Occipital lobe (tissue), 2 donors: ENCODE data around the gene EPHB1. TPM values are rescaled to one million over a fixed set of nuclear protein-coding genes. Genes with fewer than 3 reads are reported as not detected.

Experiments used
- DNase-seq: peaks from one replicate; lab custom pipeline; 2025; lab: John Stamatoyannopoulos, UW
- total RNA-seq: library from RNA; depleted of rRNA; stranded (reverse); fragments of >200 nt; gene quantifications from one replicate; pipeline ENCODE4 v1.2.3, GENCODE V29; 2014

The EPHB1 gene
- total RNA-seq, 1 donor from 2014 or later: 20.1 TPM

- no peak for DNase-seq
Measured at GRCh38 chr3:134908271-134908670, 113.2 kb downstream of the EPHB1 start.

- no peak for DNase-seq
Measured at GRCh38 chr3:134910026-134910425, 115.0 kb downstream of the EPHB1 start.

- no peak for DNase-seq
Measured at GRCh38 chr3:134911586-134912548, 116.8 kb downstream of the EPHB1 start.

- no peak for DNase-seq
Measured at GRCh38 chr3:134916276-134916961, 121.4 kb downstream of the EPHB1 start.

GRCh38 chr3:134917631-134918030 lies 122.6 kb downstream of the EPHB1 start:
- DNase-seq: no peak

GRCh38 chr3:134918441-134918840 lies 123.4 kb downstream of the EPHB1 start:
- no peak for DNase-seq

GRCh38 chr3:134922101-134922500 lies 127.0 kb downstream of the EPHB1 start:
- no peak for DNase-seq

GRCh38 chr3:134922866-134923265 lies 127.8 kb downstream of the EPHB1 start:
- no peak for DNase-seq

- DNase-seq: no peak
Measured at GRCh38 chr3:134923286-134923685, 128.2 kb downstream of the EPHB1 start.

- no peak for DNase-seq
Measured at GRCh38 chr3:134927599-134927998, 132.5 kb downstream of the EPHB1 start.

- no peak for DNase-seq
Measured at GRCh38 chr3:134928392-134928791, 133.3 kb downstream of the EPHB1 start.

- DNase-seq: no peak
Measured at GRCh38 chr3:134928819-134929218, 133.8 kb downstream of the EPHB1 start.

GRCh38 chr3:134929976-134930375 lies 134.9 kb downstream of the EPHB1 start:
- DNase-seq: no peak

GRCh38 chr3:134931045-134931785 lies 136.2 kb downstream of the EPHB1 start:
- DNase-seq: no peak

GRCh38 chr3:134932035-134932434 lies 137.0 kb downstream of the EPHB1 start:
- DNase-seq: no peak

GRCh38 chr3:134933997-134934396 lies 138.9 kb downstream of the EPHB1 start:
- DNase-seq: no peak

- no peak for DNase-seq
Measured at GRCh38 chr3:134934933-134935332, 139.9 kb downstream of the EPHB1 start.

GRCh38 chr3:134937256-134938028 lies 142.4 kb downstream of the EPHB1 start:
- DNase-seq: no peak

GRCh38 chr3:134938029-134938525 lies 143.0 kb downstream of the EPHB1 start:
- DNase-seq: no peak

GRCh38 chr3:134939978-134940377 lies 144.9 kb downstream of the EPHB1 start:
- no peak for DNase-seq

GRCh38 chr3:134941820-134942219 lies 146.8 kb downstream of the EPHB1 start:
- no peak for DNase-seq
